HTR-8/SVneo (cell line): ENCODE data around the gene TPPP2.

Source experiments
- DNase-seq: peaks from one replicate; pipeline ENCODE4 v3.0.0; 2011; ENCODE audit warnings: low spot score, mixed read lengths; ENCODE audit not compliant: insufficient read length
- FAIRE-seq: peaks from 2 replicates; lab custom pipeline; 2011; peaks lifted over from hg19 to GRCh38; lab: Jason Lieb, UNC

Gene TPPP2

DNA sequence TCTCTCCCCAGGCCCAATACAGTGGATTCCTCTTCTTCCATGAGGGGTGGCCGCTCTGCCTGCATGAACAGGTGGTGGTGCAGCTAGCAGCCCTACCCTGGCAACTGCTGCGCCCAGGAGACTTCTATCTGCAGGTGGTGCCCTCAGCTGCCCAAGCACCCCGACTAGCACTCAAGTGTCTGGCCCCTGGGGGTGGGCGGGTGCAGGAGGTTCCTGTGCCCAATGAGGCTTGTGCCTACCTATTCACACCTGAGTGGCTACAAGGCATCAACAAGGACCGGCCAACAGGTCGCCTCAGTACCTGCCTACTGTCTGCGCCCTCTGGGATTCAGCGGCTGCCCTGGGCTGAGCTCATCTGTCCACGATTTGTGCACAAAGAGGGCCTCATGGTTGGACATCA lies 43.9 kb downstream of the TPPP2 start:
- DNase-seq = no peak
- FAIRE-seq = no peak

DNA sequence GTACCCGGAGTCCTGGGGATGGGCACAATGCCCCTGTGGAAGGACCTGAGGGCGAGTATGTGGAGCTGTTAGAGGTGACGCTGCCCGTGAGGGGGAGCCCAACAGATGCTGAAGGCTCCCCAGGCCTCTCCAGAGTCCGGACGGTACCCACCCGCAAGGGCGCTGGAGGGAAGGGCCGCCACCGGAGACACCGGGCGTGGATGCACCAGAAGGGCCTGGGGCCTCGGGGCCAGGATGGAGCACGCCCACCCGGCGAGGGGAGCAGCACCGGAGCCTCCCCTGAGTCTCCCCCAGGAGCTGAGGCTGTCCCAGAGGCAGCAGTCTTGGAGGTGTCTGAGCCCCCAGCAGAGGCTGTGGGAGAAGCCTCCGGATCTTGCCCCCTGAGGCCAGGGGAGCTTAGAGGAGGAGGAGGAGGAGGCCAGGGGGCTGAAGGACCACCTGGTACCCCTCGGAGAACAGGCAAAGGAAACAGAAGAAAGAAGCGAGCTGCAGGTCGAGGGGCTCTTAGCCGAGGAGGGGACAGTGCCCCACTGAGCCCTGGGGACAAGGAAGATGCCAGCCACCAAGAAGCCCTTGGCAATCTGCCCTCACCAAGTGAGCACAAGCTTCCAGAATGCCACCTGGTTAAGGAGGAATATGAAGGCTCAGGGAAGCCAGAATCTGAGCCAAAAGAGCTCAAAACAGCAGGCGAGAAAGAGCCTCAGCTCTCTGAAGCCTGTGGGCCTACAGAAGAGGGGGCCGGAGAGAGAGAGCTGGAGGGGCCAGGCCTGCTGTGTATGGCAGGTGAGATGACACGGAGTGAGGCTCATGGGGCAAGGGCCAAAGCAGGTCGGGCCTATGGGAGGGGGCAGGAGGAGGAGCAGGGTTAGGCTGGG lies 44.6 kb downstream of the TPPP2 start:
- no peak for FAIRE-seq
- DNase-seq = no peak

DNA sequence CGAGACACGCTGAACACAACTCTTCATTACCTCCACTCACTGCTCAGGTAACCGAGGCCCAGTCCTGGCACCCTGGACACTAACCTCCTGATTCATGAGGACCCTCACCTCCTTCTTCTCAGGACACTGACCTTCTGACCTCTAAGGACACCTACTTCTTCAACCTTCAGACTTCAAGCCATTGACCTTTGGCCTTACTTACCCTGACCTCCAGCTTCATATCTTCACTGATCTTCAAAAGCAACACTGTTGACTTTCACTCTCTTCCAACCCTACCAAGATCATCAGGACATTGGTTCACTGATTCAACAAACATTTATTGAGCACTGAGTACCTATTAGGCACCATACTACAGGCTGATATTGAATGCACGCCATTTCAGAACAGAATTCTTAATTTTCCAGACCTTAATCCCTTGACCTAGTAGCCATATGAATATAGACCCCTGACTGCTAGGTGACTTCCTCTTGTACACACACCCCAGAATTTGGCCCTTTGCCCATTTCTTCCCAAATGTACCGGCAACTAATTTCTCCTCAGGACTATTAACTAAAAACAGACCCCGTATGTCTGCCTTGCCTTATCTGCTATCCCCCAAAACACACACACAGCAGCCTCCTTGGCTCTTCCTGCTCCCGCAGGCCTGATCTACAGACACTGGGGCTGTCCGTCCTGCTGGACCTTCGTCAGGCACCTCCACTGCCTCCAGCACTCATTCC lies 45.9 kb downstream of the TPPP2 start:
- DNase-seq (no peak), FAIRE-seq (no peak)

DNA sequence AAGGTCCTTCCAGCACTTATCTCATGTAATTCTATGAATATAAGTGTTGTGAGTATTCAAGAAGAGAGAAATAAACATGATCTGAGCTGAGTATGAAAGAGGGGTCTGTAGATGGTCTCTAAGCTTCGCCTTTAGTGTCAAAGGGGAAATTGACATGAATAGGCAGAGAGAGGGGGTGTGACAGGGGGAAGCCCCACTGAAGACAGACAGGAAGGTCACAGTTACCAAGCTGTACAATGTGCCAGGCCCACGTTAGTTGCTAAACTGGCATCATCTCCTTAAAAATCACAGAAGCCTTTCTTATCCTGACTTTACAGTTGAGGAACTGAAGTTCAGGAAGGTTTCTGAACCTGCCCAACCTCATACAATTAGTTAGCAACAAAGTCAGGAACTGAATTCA lies 47.7 kb downstream of the TPPP2 start:
- no peak for FAIRE-seq
- DNase-seq = no peak

DNA sequence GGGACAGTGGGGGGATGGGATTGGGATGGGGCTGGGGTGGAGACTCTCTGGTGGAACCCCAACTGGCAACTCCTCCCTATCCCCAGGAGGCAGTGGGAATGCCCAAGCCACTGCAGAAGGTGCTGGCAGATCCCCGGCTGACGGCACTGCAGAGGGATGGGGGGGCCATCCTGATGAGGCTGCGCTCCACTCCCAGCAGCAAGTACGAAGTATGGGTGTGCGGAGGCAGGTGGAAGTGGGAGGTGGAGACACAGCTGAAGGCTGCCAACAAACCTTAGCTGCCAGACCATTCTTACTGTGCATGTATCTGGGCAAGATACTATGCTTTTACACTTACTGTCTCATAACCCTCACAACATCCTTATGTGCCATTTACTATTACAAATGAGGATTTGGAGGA lies 48.3 kb downstream of the TPPP2 start:
- no peak for FAIRE-seq
- no peak for DNase-seq

DNA sequence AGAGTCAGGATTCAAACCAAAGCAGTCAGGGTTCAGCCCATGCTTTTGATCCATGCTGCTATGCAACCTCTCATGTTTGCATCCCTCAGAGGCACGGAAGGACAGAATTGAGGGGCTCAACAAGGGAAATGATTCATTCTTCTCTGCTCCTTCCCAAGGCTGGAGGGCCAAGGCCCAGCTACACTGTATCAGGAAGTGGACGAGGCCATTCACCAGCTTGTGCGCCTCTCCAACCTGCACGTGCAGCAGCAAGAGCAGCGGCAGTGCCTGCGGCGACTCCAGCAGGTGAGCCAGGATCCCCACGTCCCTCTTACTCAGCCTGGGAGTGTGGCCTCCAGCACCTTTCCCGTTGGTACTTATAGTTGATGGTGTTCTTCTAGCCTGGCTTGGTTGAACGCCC lies 48.7 kb downstream of the TPPP2 start:
- FAIRE-seq (no peak), DNase-seq (no peak)

DNA sequence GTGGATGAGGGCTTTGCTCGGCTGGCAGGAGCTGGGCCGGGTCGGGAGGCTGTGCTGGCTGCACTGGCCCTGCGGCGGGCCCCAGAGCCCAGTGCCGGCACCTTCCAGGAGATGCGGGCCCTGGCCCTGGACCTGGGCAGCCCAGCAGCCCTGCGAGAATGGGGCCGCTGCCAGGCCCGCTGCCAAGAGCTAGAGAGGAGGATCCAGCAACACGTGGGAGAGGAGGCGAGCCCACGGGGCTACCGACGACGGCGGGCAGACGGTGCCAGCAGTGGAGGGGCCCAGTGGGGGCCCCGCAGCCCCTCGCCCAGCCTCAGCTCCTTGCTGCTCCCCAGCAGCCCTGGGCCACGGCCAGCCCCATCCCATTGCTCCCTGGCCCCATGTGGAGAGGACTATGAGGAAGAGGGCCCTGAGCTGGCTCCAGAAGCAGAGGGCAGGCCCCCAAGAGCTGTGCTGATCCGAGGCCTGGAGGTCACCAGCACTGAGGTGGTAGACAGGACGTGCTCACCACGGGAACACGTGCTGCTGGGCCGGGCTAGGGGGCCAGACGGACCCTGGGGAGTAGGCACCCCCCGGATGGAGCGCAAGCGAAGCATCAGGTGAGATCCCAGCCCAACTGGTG lies 51.6 kb downstream of the TPPP2 start:
- DNase-seq (no peak), FAIRE-seq (no peak)
